GM19239 (cell line): ENCODE results near the gene KCNMB1.

ENCODE experiments used
- DNase-seq: peaks from one replicate; pipeline ENCODE4 v3.0.0; 2011; ENCODE audit warnings: low spot score; ENCODE audit not compliant: insufficient read length
- FAIRE-seq: peaks from 2 replicates; lab custom pipeline; 2011; peaks lifted over from hg19 to GRCh38; lab: Jason Lieb, UNC

KCNMB1 gene

DNA sequence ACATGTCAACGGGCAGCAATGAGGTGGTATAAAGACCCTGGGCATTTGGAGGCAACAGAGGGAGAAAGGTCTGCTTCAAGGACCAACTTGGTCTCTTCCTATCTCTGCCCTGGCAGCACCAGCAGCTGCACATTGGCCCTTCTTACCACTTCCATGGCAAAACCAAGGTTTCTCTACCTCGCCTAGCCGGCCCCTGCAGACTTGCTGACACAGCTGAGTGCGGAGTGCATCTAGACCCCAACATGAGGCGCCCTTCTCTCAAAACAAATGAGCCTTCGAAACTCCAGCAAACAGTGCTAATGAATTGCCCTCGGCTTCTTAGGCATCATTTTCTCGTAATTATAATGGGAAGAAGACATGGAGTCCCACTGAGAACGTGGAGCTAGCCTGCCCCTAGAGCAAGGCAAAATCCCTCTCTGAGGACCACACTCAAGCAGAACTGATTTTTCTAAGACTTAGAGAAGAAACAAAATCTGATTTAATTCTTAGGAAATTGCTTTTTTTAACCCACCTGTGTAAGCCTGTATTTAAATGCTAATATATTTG is 42.1 kb downstream of the KCNMB1 start:
- FAIRE-seq, result no peak
- no peak for DNase-seq

GRCh38 chr5:170345971-170346370 is 43.2 kb downstream of the KCNMB1 start:
- no peak for DNase-seq
- FAIRE-seq, result no peak

- FAIRE-seq (no peak), DNase-seq (no peak)
Measured at GRCh38 chr5:170343177-170343576, 46.0 kb downstream of the KCNMB1 start.

- DNase-seq, result no peak
- no peak for FAIRE-seq
Measured at GRCh38 chr5:170342153-170342725, 46.9 kb downstream of the KCNMB1 start.

DNA sequence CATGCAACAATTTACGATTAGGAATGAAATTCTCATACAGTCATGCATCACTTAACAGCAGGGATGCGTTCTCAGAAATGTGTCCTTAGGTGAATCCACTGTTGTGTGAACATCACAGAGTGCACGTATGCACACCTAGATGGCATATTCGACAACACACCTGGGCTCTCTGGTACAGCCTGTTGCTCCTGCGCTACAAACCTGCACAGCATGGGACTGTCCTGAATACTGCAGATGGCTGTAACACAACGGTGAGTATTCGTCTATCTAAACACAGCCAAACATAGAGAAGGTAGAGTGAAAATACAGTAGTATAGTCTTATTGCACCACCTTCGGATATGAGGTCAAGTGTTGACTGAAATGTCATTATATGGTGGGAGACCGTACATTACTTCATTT is 47.6 kb downstream of the KCNMB1 start:
- FAIRE-seq, result no peak

DNA sequence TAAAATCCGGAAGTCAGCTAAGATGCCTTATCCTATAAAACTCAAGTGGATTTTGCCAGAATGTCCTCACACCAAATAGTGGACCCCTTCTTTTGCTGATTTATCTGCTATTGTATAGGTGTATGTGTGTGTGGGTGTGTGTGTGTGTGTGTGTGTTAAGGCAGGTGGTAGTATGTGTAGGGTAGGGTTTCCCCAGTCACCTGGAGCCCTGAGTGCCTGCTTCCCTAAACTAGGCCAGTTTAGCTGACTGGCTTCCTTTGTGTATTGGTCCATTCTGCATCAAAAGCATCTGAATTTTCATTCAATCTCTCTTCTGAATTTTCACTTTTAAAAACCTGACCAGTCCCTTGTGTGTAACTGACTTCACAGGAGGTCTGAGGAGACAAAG is 49.4 kb downstream of the KCNMB1 start:
- DNase-seq (no peak), FAIRE-seq (no peak)

More for the DNA sequence above, 47.6 kb downstream of the KCNMB1 start:
- no peak for DNase-seq

- FAIRE-seq (peak; percentile 74), DNase-seq (peak; percentile 46)
Measured at GRCh38 chr5:170338933-170339779, 50.0 kb downstream of the KCNMB1 start.

GRCh38 chr5:170338291-170338690 is 50.9 kb downstream of the KCNMB1 start:
- no peak for DNase-seq
- no peak for FAIRE-seq

GRCh38 chr5:170337045-170337733 is 52.0 kb downstream of the KCNMB1 start:
- DNase-seq, result no peak
- no peak for FAIRE-seq

DNA sequence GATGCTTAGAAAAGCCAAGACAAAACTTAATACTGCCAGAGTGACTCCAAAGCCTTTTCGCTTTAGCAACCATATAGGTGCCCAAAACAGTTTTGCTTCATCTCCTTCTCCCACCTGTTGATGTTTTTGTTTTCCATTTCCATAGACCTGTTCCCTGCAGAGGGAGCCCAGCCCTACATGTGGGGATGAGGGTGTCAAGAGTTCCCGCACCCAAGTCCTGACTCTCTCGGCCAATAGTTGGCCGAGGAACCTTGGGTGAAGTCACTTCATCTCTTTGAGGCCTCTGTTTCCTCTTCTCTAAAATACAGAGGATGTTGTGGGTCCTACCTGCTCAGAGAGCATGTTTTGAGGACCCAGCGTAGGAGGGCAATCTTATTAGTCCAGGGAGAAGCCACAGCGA is 53.1 kb downstream of the KCNMB1 start:
- no peak for FAIRE-seq
- no peak for DNase-seq

DNA sequence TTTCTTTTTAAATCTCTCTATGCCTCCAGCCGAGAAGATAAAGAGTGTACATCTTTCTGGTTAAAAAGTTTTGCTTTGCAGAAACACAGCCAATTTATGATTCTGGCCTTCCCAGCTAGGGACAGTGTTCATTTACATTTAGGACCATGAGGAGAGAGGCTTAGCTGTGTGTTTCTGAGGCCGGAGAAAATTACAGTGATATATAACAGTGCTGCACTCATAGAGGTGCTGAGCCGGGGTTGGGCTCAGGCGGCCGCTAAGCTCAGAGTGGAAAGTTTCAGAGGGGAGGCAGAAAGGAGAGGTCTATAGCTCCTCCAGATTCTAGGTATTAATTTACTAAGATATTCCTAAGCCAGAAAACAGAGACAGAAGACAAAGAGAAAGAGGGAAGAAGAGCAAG is 54.5 kb downstream of the KCNMB1 start:
- FAIRE-seq (no peak), DNase-seq (no peak)

GRCh38 chr5:170333161-170333910 is 55.8 kb downstream of the KCNMB1 start:
- FAIRE-seq (peak; percentile 64), DNase-seq (no peak)

- no peak for DNase-seq
- peak; percentile 11 for FAIRE-seq
Measured at GRCh38 chr5:170332058-170332457, 57.1 kb downstream of the KCNMB1 start.

- FAIRE-seq (peak; percentile 35), DNase-seq (no peak)
Measured at GRCh38 chr5:170330568-170331054, 58.6 kb downstream of the KCNMB1 start.

- no peak for FAIRE-seq
- no peak for DNase-seq
Measured at GRCh38 chr5:170329524-170329923, 59.6 kb downstream of the KCNMB1 start.

- DNase-seq (no peak), FAIRE-seq (peak; percentile 61)
Measured at GRCh38 chr5:170327829-170328228, 61.3 kb downstream of the KCNMB1 start.

GRCh38 chr5:170327168-170327567 is 62.0 kb downstream of the KCNMB1 start:
- peak; percentile 60 for FAIRE-seq

More at GRCh38 chr5:170327168-170327567, 62.0 kb downstream of the KCNMB1 start:
- DNase-seq, result no peak
